GM18511 (cell line): ENCODE results near the gene METTL27.
"Not testable (repeated sequence)": the region's sequence is repeated elsewhere in the genome, so short reads cannot be mapped to it uniquely, and the experiment has no call there.

Experiments used
- ATAC-seq: cut with Tn5 transposase; IDR thresholded peaks from one replicate; pipeline ENCODE4 v1.9.1; 2021; ENCODE audit warnings: mild to moderate bottlenecking, moderate library complexity; ENCODE audit not compliant: unreplicated experiment

The METTL27 gene

DNA sequence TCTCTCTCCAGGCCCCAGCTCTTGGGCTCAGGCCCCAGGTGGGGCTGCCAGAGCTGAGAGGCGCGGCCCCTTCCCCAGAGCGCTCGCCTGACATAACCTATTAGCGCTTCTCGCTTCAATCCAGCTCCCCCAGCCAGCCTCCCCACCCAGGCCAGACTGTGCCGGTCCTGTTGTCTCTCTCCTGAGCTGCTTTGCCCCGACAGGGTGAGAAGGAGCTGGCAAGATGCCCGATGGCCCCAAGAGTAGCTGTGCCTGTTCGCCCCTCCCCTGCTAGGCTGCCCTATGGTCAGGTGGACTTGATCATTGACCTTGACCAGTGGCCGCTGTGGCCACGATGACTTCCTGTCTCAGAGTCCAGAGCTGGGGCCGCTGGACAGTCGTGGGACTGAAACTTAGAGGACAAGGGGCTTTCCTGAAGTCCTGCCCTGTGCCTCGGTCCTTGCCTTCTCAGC, 27.8 kb upstream of the METTL27 start:
- ATAC-seq = no peak

DNA sequence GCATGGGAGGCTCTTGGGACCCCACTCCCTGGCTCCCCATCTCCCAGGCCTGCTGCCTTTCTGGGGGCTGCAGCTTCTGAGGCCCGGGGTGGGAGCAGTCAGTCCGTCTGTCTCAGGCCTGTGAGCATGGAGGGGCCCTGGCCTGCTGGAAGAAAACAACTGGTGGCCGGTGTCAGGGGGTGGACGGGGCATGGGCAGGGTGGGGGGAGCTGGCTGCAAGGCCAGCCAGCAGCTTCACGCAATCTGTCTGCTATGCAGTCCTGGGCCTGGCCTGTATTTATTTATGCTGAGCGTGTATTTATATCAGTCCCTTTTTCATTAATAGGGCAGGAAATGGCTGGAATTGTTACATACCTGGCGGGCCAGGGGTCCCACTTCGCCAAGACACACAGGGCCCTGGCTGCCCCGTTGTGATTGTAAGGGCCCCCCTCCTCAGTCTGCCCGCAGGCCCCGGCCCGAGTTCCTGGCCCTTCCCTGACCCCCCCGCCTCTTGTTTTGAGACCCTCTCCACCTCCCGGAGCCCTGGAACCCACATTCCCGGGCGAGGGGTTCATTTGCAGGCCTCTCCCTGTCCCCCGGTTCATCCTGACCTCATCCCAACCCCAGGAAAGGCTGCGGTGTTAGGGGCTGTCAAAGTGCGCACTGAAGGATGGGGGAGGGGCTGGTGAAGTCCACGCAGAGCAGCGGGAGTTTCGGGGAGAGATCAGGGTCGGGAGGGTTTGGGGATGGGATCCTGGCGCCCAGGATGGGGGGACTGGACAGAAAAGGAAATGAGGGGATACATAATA, 26.9 kb upstream of the METTL27 start:
- no peak for ATAC-seq

DNA sequence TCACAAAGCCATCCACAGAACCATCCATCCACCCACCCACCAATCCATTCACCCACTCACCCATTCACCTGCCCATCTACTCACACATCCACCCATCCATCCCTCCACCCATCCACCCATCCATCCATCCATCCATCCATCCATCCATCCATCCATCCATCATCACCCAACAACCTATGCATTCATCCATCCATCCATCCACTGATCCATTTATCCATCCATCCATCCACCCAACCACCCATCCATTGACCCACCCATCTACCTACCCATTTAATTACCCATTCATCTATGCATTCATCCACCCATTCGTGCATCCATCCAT, 24.1 kb upstream of the METTL27 start:
- no peak for ATAC-seq

DNA sequence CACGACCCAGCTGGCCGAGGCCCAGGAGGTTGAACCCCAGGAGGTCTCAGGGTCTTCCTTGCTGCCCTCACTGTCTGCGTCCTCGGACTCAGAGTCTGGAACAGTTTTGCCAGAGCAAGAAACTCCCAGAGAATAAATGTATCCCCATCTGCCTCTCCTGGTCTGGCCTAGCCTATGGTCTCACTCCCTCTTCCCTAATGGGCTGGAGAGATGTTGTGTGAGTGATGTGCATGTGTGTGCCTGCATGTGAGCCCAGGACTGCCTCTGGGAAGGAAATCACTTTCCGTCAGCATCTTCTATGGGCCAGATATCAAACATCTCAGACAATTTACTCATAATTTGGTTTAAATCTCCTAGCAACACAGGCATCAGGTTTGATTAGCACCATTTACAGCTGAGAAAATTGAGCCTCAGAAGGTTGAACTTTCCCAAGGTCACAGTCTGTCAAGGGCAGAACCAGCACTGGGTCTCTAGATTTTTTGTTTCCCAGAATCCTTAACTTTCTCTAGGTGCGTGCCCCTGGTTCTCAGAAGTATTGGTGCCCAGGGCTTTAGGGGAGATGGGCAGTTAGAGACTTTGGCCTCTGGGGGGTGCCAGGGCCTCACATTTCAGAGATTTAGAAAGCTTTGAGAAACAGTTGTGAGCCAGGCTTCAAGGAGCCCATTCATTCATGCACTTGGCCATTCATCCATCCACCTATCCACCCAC, 23.6 kb upstream of the METTL27 start:
- ATAC-seq = no peak

DNA sequence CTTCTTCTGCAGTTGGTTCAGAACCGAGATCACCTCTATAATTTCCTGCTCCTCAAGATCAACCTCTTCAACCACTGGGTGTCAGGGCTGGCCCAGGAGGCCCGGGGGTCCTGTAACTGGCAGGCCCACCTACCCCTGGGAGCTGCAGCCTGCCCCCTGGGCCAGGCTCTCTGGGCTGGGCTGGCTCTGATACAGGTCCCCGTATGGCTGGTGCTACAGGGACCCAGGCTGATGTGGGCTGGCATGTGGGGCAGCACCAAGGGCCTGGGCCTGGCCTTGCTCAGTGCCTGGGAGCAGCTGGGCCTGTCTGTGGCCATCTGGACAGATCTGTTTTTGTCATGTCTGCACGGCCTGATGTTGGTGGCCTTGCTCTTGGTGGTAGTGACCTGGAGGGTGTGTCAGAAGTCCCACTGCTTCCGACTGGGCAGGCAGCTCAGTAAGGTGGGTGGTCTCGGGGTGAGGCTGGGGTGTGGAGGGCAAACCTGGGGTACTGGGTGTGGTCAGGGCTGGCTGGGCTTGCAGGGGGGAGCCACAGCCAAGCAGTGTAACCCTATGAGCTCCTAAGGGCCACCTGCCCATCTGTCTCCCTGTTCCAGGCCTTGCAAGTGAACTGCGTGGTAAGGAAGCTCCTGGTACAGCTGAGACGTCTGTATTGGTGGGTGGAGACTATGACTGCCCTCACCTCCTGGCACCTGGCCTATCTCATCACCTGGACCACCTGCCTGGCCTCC, 22.8 kb upstream of the METTL27 start:
- no peak for ATAC-seq

DNA sequence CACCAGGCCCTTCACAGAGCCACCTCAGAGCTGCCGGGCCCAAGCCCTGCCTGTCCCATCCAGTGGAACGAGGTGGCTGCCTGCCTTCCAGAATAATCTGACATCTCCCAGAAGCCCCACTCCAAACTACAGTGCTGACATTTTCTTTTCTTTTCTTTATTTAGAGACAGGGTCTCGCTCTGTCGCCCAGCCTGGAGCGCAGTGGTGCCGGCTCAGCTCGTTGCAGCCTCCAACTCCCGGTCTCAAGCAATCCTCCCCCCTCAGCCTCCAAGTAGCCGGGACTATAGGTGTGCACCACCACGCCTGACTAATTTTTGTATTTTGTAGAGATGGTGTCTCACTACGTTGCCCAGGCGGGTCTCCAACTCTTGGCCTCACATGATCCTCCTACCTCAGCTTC, 19.0 kb upstream of the METTL27 start:
- no peak for ATAC-seq

DNA sequence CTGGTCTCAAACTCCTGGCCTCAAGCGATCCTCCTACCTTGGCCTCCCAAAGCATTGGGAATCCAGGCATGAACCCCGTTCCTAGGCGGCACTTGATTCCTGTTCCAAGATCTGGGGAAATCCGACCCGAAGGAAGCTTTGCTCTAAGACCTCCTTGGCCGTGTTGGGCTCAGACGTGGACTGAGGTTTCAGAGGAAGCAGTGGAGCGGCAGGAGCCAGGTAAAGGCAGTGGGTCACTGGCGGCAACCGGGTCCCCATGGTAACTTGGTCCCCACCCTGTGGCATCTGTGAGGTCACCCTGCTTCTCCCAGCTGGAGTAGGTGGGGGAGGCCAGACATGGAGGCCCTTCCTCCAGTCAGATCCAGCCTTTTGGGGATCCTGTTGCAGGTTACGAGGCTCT, 18.5 kb upstream of the METTL27 start, which contains the start of gene TMEM270:
Gene TMEM270, plus strand, starts transcription at position 301 of the 400 bp plus-strand sequence. Its CDS starts 36 bp downstream, at position 337.
- no peak for ATAC-seq

DNA sequence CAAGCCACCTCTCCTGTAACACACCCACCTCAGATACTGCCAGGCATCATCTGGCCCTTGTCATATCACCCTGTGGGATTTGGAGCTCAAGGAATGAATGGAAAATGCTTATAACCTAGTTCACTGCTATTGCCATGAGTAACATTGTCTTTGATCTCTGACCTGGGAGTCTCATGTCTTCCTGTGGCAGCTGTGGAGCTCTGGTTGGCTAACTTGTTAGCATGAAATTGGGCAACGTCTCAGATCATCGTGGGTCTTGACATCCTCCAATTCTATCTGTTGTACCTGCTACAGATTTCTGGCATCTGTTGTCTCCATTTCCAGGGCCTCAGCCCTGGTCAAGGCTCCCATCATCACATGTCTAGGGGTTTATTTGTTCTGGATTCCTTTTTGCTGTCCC, 16.5 kb upstream of the METTL27 start:
- ATAC-seq = no peak

DNA sequence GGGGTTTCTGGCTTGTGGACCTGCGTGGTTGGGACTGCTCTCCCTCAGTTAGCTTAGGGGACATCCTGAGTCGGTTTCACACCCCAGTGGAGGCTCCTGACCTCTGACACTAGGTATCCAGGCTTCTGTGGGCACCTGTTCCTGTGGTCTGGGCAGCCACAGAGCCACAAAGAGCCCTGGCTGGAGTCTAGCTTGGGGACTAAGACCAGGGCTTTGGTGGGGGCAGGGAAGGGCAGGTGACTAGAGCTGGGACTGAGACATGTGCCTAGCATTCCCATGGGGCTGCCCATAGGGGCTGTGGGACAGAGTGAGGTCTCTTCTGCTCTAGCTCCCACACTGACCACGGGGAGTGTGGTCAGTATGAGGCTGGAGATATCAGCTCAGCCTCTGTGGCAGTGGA, 14.6 kb upstream of the METTL27 start:
- no peak for ATAC-seq

DNA sequence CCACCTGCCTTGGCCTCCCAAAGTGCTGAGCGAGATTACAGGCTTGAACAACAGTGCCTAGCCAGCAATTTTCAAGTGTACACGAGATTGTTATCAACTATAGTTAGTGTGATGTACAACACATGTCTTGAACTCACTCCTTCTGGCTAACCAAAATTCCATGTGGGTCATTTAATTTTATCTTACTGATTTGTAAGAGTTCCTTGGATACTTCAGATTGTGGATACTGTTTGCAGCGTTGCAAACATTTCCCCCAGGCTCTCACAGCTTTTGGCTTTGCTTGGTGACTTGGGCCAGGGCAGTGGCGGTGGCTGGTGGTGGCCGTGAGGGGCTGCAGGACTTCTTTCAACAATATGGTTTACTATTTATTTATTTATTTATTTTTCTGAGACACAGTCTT, 10.2 kb upstream of the METTL27 start:
- ATAC-seq = no peak

DNA sequence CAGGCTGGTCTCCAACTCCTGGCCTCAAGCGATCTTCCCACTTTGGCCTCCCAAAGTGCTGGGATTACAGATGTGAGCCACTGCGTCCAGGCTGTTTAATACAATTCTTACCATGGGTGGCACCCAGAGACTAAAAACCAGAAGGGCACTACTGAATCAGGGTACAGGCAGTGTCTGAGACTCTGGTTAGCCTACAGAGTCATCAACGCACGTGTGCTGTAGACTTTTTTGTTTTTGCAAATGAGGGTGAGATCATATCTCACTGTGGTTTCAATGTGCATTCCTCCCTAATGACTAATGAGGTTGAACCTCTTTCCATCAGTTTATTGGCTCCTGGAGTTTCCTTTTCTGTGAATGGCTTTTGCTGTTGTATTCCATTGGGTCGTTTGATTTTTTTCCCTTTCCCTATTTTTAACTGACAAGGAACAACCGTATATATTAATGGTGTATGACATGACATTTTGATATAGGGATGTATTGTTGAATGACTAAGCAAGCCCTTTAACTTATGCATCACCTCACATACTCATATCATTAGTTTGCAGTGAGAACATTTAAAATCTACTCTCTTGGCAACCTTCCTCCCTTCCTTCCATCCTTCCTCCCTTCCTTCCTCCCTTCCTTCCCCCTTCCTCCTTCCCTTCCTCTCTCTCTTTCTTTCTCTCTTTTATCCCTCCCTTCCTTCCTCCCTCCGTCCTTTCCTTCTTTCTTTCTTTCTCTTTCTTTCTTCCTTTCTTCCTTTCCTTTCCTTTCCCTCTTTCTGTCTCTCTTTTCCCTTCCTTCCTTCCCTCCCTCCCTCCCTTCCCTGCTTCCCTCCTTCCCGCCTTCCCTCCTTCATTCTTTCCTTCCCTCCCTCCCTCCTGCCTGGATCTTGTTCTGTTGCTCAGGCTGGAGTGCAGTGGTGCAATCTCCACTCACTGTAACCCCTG, 9.4 kb upstream of the METTL27 start:
- ATAC-seq = peak; percentile 88

DNA sequence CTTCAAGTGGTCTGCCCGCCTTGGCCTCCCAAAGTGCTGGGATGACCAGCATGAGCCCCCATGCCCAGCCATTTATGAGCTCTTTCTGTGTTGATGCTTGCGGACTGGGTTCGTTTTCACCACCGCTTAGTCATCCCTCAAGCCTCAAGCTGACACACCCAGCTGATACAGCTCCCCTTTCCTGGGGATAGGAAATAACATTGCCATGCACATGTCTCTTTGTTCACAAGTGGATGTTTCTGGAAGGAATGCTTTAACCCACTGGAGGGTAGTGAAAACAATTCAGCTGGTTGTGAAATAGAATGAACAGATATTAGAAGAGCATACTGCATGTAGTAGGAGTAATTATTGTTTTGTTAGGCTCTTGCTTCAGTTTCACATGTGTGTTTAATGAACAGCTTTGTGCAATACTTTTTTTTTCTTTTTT, 8.5 kb upstream of the METTL27 start:
- no peak for ATAC-seq

DNA sequence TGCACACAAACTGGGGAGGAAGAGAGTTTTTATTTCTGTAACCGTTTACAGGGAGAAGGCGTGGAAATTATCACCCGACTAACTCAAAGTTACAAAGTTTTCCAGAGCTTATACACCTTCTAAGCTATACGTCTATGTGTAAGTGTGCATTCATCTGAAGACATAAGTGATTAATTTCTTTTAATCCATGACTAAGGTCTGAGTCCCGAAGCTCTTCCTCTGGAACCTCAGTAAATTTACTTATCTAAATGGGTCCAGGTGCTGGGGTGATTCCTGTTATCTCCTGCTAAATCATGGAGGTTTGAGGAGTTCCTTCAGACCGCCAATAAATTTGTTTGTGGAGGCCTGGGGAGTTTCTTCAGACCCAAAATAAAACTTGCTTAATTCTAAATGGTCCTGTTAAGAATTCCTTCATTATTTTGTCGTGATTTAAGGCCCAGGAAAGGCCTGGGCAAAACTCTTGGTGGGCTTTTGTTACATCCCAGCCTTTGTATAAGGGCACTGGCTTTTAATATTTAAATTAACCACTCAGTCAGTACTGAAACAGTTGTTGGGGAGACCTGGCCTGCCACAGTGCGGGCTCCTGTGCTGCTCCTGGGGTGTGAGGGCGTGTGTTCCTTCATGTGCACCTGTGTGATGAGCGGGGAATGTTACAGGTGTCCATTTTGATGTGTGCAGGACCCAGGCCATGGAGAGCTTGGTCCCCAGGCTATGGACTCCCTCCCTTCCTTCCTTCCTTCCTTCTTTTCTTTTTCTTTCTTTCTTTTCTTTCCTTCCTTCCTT, 5.8 kb upstream of the METTL27 start:
- ATAC-seq = no peak

DNA sequence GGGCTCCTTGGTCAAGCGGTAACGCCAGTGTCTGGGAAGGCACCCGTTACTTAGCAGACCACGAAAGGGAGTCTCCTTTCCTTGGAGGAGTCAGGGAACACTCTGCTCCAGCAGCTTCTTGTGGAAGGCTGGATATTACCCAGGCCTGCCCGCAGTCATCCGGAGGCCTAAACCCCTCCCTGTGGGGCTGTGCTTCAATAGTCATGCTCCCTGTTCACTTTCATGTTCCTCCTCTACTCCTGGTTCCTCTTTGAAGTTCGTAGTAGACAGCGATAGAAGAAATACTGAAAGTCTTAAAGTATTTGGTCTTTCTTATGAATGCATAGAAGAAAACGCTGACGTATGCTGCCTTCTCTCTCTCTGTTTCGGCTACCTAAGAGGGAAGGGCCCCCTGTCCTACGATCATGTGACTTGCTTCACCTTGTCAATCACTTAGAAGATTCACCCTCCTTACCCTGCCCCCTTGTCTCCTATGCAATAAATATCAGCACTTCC, 3.4 kb upstream of the METTL27 start:
- not testable (repeated sequence) for ATAC-seq

DNA sequence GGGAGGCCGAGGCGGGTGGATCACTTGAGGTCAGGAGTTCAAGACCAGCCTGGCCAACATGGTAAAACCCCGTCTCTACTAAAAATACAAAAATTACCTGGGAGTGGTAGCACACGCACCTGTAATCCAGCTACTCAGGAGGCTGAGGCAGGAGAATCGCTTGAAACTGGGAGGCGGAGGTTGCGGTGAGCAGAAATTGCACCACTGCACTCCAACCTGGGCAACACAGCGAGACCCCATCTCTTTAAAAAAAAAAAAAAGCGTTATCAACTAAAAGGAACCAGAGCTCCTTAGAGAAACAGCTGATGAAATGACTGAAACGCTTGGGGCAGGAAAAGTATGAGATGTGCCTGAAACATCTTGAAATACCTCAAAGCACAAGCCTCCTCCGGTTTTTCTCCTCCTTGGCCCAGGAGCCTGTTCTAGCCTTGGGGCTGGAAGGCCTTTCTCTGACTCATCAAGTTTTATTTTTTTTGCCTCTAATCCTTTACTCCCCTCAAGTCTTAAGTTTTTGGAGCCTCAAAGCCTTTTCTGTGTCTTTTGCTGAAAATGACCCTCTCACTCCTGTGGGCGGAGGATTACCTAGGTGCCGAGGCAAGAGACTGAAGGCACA, 2.6 kb upstream of the METTL27 start:
- ATAC-seq = no peak

DNA sequence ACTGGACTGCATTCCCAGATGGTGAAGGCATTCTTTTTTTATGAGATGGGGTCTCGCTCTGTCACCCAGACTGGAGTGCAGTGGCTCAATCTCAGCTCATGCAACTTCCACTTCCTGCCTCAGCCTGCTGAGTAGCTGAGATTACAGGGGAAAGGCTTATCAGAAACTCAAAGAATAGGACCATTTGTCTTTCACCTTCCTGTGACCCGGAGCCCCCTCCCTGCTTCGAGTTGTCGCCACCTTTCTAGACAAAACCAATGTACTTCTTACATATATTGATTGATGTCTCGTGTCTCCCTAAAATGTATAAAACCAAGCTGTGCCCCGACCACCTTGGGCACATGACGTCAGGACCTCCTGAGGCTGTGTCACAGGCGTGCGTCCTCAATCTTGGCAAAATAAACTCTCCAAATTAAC, 1.8 kb upstream of the METTL27 start:
- ATAC-seq = no peak

DNA sequence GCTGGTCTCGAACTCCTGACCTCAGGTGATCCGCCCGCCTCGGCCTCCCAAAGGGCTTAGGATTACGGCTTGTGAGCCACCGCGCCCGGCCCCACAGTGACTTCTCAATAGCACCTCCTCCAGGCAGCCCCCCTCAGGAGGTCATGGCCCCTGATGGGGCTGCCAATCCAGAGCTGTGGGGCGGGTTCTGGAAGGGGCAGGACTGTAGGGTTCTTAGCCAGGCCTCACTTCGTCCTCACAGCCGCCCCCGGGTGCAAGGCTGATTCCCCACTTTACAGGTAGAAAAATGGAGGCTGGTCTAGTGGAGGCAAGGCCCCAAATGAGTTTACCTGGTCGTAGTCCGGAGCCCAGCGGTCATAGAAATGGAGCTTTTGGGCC, 638 bp downstream of the METTL27 start:
- ATAC-seq = no peak

DNA sequence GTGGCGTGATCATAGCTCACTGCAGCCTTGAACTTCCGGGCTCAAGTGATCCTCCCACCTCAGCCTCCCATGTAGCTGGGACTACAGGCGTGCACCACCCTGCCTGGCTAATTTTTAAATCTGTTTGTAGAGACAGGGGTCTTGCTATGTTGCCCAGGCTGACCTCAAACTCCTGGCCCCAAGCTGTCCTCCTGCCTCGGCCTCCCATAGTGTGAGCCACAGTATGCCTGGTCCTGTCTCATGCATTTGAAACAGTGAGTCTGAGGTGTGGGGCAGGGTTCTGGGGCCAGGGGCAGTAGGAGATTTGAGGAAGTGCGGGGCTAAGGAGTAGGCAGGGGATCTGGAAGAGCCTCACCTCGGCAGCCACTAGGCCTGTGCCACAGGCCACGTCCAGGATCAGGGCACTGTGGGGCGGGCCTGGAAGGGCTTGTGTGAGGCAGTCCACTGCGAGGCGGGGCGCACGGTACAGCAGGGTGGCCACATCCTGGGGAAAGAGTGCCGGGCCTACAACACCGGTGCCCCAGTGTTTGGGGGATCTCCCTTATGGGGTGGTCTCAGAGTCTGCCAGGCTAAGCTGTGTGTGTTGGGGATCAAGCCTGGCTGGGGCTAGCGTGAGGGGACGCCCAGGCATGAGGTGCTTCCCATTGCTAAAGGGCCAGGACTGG, 1.5 kb downstream of the METTL27 start:
- no peak for ATAC-seq
